GM19025 (cell line): ENCODE measurements around the gene SMIM12.
"Not testable (repeated sequence)": the region's sequence is repeated elsewhere in the genome, so short reads cannot be mapped to it uniquely, and the experiment has no call there.

Experiments used
- ATAC-seq: cut with Tn5 transposase; IDR thresholded peaks from one replicate; pipeline ENCODE4 v1.9.1; 2021; ENCODE audit warnings: mild to moderate bottlenecking, low read depth, moderate library complexity; ENCODE audit not compliant: unreplicated experiment

Gene SMIM12

GRCh38 chr1:34845131-34845901 lies 14.2 kb downstream of the SMIM12 start:
- ATAC-seq, result no peak

- no peak for ATAC-seq
These were observed 15.3 kb downstream of the SMIM12 start for GRCh38 chr1:34844252-34844634.

GRCh38 chr1:34843392-34844251 lies 15.9 kb downstream of the SMIM12 start:
- ATAC-seq, result no peak

GRCh38 chr1:34842952-34843371 lies 16.6 kb downstream of the SMIM12 start:
- ATAC-seq, result no peak

- no peak for ATAC-seq
These were observed 17.5 kb downstream of the SMIM12 start for GRCh38 chr1:34842073-34842472.

GRCh38 chr1:34840426-34840825 lies 19.1 kb downstream of the SMIM12 start:
- ATAC-seq, result no peak

- ATAC-seq, result no peak
These were observed 19.8 kb downstream of the SMIM12 start for GRCh38 chr1:34839526-34840305.

GRCh38 chr1:34833711-34834110 lies 25.8 kb downstream of the SMIM12 start:
- no peak for ATAC-seq

- ATAC-seq, result no peak
These were observed 27.8 kb downstream of the SMIM12 start for GRCh38 chr1:34831721-34832246.

- no peak for ATAC-seq
These were observed 30.3 kb downstream of the SMIM12 start for GRCh38 chr1:34829250-34829649.

- no peak for ATAC-seq
These were observed 30.9 kb downstream of the SMIM12 start for GRCh38 chr1:34828611-34829010.

GRCh38 chr1:34827341-34827941 lies 32.1 kb downstream of the SMIM12 start:
- ATAC-seq, result no peak

GRCh38 chr1:34825455-34826091 lies 34.0 kb downstream of the SMIM12 start:
- no peak for ATAC-seq

- no peak for ATAC-seq
These were observed 34.6 kb downstream of the SMIM12 start for GRCh38 chr1:34824817-34825454.

GRCh38 chr1:34822202-34822601 lies 37.3 kb downstream of the SMIM12 start:
- ATAC-seq, result no peak

GRCh38 chr1:34818862-34819261 lies 40.7 kb downstream of the SMIM12 start:
- not testable (repeated sequence) for ATAC-seq

- ATAC-seq, result no peak
These were observed 42.8 kb downstream of the SMIM12 start for GRCh38 chr1:34816778-34817177.

- ATAC-seq, result no peak
These were observed 43.2 kb downstream of the SMIM12 start for GRCh38 chr1:34816332-34816731.

- not testable (repeated sequence) for ATAC-seq
These were observed 48.8 kb downstream of the SMIM12 start for GRCh38 chr1:34810781-34811180.
